ENCODE data around the gene KCNQ1. TPM values are rescaled to one million over a fixed set of nuclear protein-coding genes. Genes with fewer than 3 reads are reported as not detected.

The KCNQ1 gene
- total RNA-seq, 1 experiment from 2014 or later, result 10.7 TPM

DNA sequence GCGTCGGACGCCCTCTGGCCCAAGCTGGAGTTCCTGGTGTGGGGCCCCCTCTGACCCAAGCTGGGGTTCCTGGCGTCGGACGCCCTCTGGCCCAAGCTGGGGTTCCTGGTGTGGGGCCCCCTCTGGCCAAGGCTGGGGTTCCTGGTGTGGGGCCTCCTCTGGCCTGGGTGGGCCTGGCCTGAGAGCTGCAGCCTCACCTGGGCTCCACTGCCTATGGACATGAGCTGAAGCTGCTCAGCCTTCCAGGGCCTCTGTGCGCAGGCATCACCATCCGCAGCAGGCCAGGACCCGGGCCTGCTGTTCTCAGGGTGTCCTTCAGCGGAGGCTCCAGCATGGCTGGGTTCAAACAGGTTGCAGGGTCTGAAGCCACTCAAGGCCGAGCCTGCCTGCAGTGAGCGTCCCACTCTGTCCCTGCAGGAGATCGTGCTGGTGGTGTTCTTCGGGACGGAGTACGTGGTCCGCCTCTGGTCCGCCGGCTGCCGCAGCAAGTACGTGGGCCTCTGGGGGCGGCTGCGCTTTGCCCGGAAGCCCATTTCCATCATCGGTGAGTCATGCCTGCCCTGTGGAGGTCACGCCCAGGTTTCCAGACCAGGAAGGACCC lies 125.5 kb downstream of the KCNQ1 start (continued):
- TF ChIP-seq, protein P1, sequence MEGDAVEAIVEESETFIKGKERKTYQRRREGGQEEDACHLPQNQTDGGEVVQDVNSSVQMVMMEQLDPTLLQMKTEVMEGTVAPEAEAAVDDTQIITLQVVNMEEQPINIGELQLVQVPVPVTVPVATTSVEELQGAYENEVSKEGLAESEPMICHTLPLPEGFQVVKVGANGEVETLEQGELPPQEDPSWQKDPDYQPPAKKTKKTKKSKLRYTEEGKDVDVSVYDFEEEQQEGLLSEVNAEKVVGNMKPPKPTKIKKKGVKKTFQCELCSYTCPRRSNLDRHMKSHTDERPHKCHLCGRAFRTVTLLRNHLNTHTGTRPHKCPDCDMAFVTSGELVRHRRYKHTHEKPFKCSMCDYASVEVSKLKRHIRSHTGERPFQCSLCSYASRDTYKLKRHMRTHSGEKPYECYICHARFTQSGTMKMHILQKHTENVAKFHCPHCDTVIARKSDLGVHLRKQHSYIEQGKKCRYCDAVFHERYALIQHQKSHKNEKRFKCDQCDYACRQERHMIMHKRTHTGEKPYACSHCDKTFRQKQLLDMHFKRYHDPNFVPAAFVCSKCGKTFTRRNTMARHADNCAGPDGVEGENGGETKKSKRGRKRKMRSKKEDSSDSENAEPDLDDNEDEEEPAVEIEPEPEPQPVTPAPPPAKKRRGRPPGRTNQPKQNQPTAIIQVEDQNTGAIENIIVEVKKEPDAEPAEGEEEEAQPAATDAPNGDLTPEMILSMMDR (IDR thresholded peaks at IDR 0.05 in 2 of 3, conservative IDR thresholded peaks at IDR 0.05 in 1 of 3; ENCODE audit: borderline replicate concordance in 1 of 3, insufficient read depth in 1 of 3, low read depth in 2 of 3, low read length in 2 of 3), result no peak
- no peak for TF ChIP-seq POLR2A (IDR thresholded peaks at IDR 0.05; ENCODE audit: borderline replicate concordance, extremely low read depth, insufficient read depth, insufficient read length)
- no peak for TF ChIP-seq POLR2AphosphoS5 (IDR thresholded peaks at IDR 0.05; ENCODE audit: low read depth, low read length)
- TF ChIP-seq CEBPB (IDR thresholded peaks at IDR 0.05; ENCODE audit: low read depth), result no peak
- TF ChIP-seq, protein P2, sequence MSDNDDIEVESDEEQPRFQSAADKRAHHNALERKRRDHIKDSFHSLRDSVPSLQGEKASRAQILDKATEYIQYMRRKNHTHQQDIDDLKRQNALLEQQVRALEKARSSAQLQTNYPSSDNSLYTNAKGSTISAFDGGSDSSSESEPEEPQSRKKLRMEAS (IDR thresholded peaks at IDR 0.05), result no peak
- TF ChIP-seq RAD21 (IDR thresholded peaks at IDR 0.05; ENCODE audit: low read depth), result no peak
- TF ChIP-seq ATF3 (IDR thresholded peaks at IDR 0.05), result no peak
- TF ChIP-seq JUND (IDR thresholded peaks at IDR 0.05), result no peak
- no peak for TF ChIP-seq ELF1 (IDR thresholded peaks at IDR 0.05; ENCODE audit: borderline replicate concordance, low read depth)
- no peak for TF ChIP-seq ZFX (IDR thresholded peaks at IDR 0.05)

DNA sequence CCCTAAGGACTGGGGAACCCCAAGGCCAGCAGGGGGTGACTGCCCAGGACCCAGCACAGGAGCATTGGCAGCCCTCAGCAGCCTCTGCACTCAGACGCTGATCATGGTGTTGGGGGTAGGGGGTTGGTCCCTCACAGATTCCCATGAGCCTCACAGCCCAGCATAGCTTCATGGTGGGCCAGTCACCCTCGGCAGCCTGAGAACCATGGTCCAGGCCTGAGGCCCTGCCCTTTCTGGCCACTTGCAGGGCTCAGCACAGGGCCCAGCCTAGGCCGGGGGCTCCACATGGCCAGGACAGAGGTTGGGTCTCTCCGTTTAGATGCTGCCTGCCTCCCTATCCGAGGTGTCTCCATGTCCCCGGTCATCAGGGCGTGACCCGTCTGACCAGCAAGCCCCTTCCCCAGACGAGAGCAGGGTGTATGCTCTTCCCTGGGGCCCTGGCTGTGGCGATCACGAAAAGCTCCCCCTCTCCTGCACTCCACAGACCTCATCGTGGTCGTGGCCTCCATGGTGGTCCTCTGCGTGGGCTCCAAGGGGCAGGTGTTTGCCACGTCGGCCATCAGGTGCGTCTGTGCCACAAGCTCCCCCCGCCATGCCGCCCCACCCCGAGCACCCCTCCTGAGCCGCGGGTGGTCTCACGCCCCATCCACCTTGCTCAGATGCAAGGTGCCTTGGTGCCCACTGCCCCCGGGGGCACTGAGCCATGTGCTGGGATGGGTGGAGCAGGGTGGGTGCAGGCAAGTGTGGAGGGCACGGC lies 126.2 kb downstream of the KCNQ1 start:
- H3K79me2 ChIP-seq (ENCODE audit: insufficient read depth, low read length), result no peaks in the 10 kb centered on the region
- no peak overlapping the region for H3K4me3 ChIP-seq (replicated peaks in 1 of 2; ENCODE audit: low read depth in 1 of 2, low read length in 2 of 2)
- CTCF ChIA-PET, result no interaction called here
- no peaks in the 10 kb centered on the region for H4K20me1 ChIP-seq (ENCODE audit: insufficient read depth)
- DNase-seq (ENCODE audit: low read depth, low spot score) (no peak), ATAC-seq (no peak)
- H3K36me3 ChIP-seq (ENCODE audit: control insufficient read depth in 1 of 2, insufficient read depth in 2 of 2, low read length in 2 of 2), result no peaks in the 10 kb centered on the region
- H2AFZ ChIP-seq (ENCODE audit: low read depth, low read length, poor library complexity, severe bottlenecking), result no peak overlapping the region
- H3K9ac ChIP-seq (ENCODE audit: low read length), result no peak overlapping the region
- H3K9me3 ChIP-seq (ENCODE audit: control insufficient read depth in 1 of 2, insufficient read depth in 1 of 2, low read depth in 1 of 2, low read length in 2 of 2), result no peaks in the 10 kb centered on the region
- intact Hi-C loops (cut with micrococcal nuclease), result no loop called here
- H3K4me1 ChIP-seq (ENCODE audit: control insufficient read depth in 1 of 2, insufficient read depth in 2 of 2, low read length in 2 of 2), result no peaks in the 10 kb centered on the region
- no peaks in the 10 kb centered on the region for H3K9me2 ChIP-seq (ENCODE audit: insufficient read depth)
- H3K27ac ChIP-seq (ENCODE audit: low read depth, low read length), result no peak overlapping the region
- RAD21 ChIA-PET (ENCODE audit: low non-redundant PET in 1 of 2, low total read pairs in 2 of 2, uncharacterized antibody in 2 of 2, unreplicated experiment in 2 of 2), result no interaction called here
- POLR2A ChIA-PET, result no interaction called here
- no TSS peak for BruUV-seq (replicated peaks)
- H3K4me2 ChIP-seq (ENCODE audit: low read length), result no peak overlapping the region
- TF ChIP-seq ZNF274 (IDR thresholded peaks at IDR 0.05; ENCODE audit: low read depth, low read length), result no peak
- TF ChIP-seq ELF1 (IDR thresholded peaks at IDR 0.05; ENCODE audit: borderline replicate concordance, low read depth), result no peak
- TF ChIP-seq CEBPB (IDR thresholded peaks at IDR 0.05; ENCODE audit: low read depth), result no peak
- TF ChIP-seq EZH2 (IDR thresholded peaks at IDR 0.05), result no peak
- TF ChIP-seq YY1 (IDR thresholded peaks at IDR 0.05; ENCODE audit: extremely low read depth, insufficient replicate concordance, low read depth, low read length), result no peak
- TF ChIP-seq SRF (IDR thresholded peaks at IDR 0.05; ENCODE audit: low read depth), result no peak
- no peak for TF ChIP-seq ATF3 (IDR thresholded peaks at IDR 0.05)
- no peak for TF ChIP-seq FOSL1 (IDR thresholded peaks at IDR 0.05; ENCODE audit: low read depth)
- no peak for TF ChIP-seq POLR2AphosphoS5 (IDR thresholded peaks at IDR 0.05; ENCODE audit: low read depth, low read length)
- TF ChIP-seq EGR1 (IDR thresholded peaks at IDR 0.05; ENCODE audit: low read depth), result no peak
- no peaks in the 10 kb centered on the region for H3K27me3 ChIP-seq (ENCODE audit: insufficient read depth, low read length)
